NAMALWA (cell line): ENCODE results near the gene TBL2.
A peak's percentile ranks its signal among the peaks of the same experiment; 100 is the strongest.
"Not testable (repeated sequence)": the region's sequence is repeated elsewhere in the genome, so short reads cannot be mapped to it uniquely, and the experiment has no call there.

Experiments
- DNase-seq: peaks from one replicate; pipeline ENCODE4 v3.0.0-alpha.2; 2015; ENCODE audit warnings: low spot score

TBL2 gene

GRCh38 chr7:73567846-73568685 is 10.3 kb downstream of the TBL2 start:
- no peak for DNase-seq

- DNase-seq: no peak
These were observed 11.2 kb downstream of the TBL2 start for GRCh38 chr7:73567140-73567539.

DNA sequence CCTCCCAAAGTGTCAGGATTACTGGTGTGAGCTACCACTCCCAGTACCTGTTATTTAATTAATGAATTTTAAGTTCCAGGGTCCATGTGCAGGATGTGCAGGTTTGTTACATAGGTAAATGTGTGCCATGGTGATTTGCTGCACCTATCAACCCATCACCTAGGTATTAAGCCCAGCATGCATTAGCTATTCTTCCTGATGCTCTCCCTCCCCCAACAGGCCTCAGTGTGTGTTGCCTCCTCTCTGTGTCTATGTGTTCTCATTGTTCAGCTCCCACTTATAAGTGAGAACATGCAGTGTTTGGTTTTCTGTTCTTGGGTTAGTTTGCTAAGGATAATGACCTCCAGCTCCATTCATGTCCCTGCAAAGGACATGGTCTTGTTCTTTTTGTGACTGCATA is 11.9 kb downstream of the TBL2 start:
- DNase-seq: not testable (repeated sequence)

GRCh38 chr7:73565675-73566340 is 12.6 kb downstream of the TBL2 start:
- DNase-seq: no peak

DNA sequence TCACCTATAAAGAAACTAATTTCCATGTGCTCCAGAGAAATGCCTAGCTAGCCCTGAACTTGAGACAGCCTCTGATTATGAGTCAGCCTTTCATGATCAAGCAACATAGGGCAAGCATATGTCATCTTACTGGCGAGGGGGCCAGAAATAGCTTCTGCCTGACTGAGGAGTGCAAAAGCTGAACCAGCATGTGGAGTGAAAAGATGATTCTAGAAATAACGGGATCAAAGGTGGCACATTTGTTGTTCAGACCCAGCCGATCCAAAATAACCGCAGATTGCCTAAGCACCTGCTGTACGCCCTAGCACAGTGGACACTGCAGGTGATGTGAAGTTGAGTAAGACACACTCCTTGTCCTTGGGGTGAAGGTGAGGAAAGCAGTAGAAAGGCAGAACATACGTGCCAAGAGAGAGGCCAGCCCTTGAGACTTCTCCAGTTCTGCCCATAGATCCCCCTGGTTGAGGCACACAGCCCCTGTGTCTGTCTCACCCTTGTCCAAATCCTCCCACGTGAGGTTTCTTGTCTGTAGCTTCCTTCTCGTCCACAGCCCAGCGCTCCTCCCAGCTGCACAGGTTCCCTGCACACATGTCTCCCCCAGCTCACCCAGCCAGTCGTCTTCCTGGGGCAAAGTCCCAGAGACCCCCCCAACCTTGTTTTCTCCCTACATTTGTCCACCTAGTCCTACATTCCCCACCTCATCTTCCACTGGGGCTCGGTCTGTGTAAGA is 18.1 kb downstream of the TBL2 start:
- peak; percentile 44 for DNase-seq

DNA sequence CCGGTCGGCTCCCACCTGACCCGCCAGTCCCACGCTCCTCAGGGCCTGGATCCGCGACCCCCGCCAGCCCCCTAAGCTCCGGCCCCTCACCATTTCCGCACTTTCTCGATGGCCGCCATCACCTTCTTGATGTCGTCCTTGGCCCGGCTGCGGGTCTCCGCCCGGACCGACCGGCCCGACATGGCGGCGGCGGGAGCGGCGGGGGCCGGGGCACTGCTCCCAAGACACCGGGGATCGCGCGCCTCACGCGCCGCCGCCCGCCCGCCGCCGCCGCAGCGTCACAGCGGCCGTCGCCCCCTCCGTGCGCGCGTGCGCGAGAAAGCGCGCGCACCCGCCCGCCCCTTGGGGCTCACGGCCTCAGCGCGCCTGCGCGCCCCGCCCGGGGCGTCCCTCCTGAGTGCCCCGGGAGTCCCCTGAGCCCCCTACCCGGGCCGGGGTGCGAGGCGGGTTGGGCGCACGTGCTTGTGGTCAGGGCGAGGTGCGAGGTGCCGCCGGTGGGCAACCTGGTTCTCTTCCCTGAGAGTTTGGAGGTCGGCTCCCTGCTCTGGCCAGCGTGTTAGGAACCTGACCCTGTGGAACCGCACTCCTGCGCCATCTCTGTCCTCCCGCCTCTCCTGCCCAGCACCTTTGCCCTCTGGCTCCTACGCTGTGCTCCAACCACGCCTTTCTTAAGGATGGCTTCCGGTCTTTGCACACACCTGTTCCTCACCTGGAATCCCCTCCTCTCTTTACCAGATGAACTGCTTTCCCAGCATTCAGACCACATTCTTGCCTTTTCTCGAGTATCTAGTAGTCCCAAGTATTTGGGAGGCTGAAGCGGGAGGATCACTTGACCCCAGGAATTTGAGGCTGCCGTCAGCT is 20.8 kb downstream of the TBL2 start, which contains the start of gene BCL7B:
BCL7B (minus strand) TSS at position 294 of the 861 bp plus-strand sequence; CDS start at position 182, 112 bp downstream.
- peak; percentile 89 for DNase-seq

DNA sequence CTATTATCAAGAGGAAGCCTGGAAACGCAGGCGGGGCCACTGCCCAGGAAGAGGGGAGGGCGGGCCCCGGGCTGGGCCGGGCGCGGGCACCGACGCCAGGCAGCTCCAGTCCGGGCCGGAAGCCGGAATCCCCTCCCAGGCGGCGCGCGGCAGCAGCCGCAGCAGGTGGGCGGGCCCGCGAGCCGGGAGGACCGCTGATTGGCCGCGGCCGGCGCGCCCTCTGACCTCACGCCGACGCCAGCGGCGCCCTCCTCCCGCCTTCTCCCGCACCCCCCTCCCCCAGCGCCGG is 21.3 kb downstream of the TBL2 start:
- peak; percentile 96 for DNase-seq

GRCh38 chr7:73556208-73557107 is 21.9 kb downstream of the TBL2 start:
- DNase-seq: no peak

DNA sequence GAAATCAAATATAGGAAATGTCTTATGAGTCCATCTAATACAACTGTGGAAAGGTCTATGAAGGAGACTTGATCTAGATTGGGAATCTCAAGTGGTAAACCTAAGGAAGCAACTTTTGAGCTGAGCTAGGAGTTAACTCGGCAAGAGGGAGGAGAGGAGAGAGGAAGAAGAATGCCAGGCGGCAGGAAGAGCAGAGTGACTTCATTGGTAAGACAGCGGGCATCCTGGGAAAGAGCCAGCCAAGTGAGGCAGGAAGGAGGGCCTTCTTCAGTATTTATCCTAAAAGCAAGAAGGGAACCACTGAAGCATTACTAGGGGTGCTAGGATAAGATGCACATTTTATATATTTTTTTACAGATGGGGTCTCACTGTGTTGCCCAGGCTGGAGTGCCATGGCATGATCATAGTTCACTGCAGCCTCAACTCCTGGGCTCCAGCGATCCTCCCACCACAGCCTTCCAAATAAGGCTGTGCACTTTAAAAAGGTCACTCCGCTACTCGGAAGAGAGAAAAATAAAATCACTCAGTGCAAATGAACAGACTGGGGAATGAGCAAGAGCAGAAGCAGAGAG is 22.9 kb downstream of the TBL2 start:
- DNase-seq: no peak

DNA sequence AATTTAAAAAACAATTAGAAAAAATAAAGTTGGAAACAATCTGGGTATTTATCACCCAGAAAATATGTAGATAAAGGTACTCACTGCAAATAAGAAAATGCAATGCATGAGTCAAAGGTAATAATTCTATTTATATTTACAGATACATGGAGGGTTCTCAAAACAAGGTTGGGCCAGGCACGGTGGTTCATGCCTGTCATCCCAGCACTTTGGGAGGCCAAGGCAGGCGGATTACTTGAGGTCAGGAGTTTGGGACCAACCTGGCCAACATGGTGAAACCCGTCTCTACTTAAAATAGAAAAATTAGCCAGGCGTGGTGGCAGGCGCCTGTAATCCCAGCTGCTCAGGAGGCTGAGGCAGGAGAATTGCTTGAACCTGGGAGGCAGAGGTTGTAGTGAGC is 28.3 kb downstream of the TBL2 start:
- DNase-seq: not testable (repeated sequence)

DNA sequence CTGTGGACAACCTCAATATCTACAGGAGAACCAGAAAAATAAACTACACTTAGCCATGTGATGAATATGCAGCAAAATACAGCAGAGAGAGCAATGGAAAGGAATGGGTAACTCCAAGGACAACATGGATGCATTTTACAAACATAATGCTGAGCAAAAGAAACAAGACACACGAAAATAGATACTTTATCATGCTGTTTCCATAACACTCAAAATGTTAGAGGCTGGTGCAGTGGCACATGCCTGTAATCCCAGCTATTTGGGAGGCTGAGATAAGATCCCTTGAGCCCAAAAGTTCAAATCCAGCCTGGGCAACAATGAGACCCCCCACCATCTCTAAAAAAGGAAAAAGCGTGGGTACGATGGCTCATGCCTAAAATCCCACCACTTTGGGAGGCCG is 29.2 kb downstream of the TBL2 start:
- no peak for DNase-seq

DNA sequence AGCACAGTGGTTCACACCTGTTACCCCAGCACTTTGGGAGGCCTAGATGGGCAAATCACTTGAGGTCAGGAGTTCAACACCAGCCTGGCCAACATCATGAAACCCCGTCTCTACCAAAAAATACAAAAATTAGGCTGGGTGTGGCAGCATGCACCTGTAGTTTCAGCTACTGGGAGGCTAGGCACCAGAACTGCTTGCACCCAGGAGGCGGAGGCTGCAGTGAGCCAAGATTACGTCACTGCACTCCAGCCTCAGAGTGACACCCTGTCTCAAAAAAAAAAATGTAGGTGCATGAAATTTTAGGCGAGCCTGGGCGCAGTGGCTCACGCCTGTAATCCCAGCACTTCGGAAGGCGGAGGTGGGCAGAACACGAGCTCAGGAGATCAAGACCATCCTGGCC is 30.5 kb downstream of the TBL2 start:
- no peak for DNase-seq

DNA sequence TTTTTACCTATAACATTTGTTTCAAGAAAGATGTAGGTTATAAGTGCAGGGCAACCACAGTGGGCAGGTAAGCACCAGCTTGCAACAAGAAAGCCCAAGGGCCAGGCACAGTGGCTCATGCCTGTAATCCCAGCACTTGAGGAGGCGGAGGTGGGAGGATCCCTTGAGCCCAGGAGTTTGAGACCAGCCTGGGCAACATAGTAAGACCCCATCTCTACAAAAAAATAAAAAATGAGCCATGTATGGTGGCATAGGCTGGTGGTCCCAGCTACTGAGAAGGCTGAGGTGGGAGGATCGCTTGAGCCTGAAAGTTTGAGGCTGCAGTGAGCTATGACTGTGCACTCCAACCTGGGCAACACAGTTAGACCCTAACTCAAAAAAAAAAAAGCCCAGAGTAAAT is 33.7 kb downstream of the TBL2 start:
- no peak for DNase-seq

GRCh38 chr7:73541722-73542121 is 36.7 kb downstream of the TBL2 start:
- no peak for DNase-seq

DNA sequence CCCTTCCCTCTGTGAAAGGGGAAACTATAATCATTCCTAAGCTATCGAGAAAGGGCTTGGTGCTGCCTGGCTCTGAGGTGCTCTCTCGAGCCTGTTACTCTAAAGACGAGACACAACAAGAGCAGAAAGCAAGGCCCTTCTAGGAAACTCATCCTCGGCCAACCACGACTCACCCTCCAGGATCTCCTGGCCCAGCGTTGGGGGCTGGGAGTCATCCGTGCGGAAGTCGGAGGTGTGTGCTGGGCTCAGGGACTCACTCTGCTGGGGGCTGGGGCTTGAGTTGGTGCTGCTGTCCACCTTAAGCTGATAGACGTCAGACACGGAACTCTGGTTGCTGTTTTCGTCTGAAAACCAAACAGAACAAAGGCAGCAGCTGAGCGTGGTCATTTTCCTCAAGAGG is 38.7 kb downstream of the TBL2 start:
- DNase-seq: no peak

- DNase-seq: not testable (repeated sequence)
These were observed 39.9 kb downstream of the TBL2 start for GRCh38 chr7:73538510-73538909.

GRCh38 chr7:73537051-73537450 is 41.3 kb downstream of the TBL2 start:
- DNase-seq: no peak

DNA sequence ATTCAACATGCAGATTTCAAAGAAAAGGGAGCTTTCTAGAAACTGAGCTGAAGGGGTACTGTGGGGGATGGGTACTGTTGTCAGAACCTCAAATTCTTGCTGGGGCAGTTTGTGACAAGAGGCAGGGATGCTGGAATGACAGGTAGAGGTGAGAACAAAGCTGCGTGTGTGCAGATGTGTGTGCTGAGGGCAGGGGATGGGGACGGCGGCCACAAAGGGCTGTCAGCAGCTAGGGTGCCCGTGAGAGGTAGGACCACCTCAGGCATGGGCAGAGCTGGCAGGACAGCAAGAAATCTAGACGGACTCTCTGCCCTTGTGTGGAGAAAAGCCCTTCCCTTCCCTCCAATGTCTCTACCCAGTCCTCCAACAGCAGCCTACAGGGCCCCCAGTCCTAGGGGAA is 41.9 kb downstream of the TBL2 start:
- DNase-seq: no peak

DNA sequence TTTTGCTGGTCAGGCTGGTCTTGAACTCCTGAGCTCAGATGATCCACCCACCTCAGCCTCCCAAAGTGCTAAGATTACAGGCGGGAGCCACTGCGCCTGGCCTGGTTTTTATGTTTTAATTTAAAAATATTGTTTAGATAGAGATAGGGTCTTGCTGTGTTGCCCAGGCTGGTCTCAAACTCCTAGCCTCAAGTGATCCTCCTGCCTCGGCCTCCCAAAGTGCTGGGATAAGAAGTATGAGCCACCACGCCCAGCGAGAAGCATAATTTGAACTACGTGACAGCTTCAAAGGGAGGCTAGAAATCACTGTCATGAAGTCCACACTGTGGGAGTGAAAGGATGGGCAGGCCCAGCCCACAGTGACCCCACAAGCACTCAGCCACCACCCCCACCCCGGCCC is 42.5 kb downstream of the TBL2 start:
- DNase-seq: not testable (repeated sequence)

GRCh38 chr7:73533742-73534141 is 44.6 kb downstream of the TBL2 start:
- DNase-seq: no peak

- no peak for DNase-seq
These were observed 46.2 kb downstream of the TBL2 start for GRCh38 chr7:73532224-73532623.
